Measurements from ENCODE around the gene STK32B. TPM values are rescaled to one million over a fixed set of nuclear protein-coding genes. Genes with fewer than 3 reads are reported as not detected.

Gene STK32B
- total RNA-seq, 4 donors from 2014 or later = 3.0 to 33.8 (median 4.3) TPM

DNA sequence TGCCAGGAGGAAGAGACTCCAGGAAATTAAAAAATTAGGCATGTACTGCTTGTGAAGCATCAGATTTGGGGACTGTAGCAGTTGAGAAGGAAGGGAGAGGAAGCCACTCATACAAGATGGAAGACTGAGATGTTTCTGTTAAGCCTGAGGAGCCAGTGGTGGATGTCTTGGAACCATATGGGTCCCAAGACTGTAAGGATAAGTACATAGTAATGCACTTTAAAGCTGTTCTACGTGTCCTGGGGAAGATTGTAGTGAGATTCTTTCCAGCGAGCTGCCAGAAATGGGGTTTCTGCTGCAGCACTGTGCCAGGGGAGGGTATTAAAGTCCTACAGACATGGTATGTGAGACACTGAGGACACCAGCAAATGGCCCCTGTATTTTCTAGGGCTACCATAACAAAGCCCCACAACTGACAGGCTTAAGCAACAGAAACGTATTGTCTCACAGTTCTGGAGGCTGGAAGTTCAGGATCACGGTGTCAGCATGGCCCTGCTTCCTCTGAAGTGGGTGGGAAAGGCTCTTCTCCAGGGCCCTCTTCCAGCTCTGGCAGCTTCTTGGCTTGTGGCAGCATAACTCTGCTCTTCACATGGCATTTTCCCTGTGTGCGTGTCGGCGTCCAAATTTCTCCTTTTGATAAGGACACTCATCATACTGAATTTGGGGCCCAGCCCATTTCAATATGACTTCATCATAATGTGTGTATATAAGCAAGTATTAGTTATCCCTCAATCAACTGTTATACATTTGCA, 352.6 kb downstream of the STK32B start:
- no peak for DNase-seq
- intact Hi-C loops (cut with DNase I; ENCODE audit: low total_unique reads) = no loop called here
- Histone ChIP-seq H3K9me3 (no peaks in the 10 kb centered on the region), H3K4me1 (no peaks in the 10 kb centered on the region), H3K36me3 (no peaks in the 10 kb centered on the region), H3K27me3 (no peaks in the 10 kb centered on the region), H3K27ac (no peak overlapping the region), H3K4me3 (no peak overlapping the region)
- no peak for TF ChIP-seq POLR2A (IDR thresholded peaks at IDR 0.05)
- TF ChIP-seq, protein P1, sequence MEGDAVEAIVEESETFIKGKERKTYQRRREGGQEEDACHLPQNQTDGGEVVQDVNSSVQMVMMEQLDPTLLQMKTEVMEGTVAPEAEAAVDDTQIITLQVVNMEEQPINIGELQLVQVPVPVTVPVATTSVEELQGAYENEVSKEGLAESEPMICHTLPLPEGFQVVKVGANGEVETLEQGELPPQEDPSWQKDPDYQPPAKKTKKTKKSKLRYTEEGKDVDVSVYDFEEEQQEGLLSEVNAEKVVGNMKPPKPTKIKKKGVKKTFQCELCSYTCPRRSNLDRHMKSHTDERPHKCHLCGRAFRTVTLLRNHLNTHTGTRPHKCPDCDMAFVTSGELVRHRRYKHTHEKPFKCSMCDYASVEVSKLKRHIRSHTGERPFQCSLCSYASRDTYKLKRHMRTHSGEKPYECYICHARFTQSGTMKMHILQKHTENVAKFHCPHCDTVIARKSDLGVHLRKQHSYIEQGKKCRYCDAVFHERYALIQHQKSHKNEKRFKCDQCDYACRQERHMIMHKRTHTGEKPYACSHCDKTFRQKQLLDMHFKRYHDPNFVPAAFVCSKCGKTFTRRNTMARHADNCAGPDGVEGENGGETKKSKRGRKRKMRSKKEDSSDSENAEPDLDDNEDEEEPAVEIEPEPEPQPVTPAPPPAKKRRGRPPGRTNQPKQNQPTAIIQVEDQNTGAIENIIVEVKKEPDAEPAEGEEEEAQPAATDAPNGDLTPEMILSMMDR (IDR thresholded peaks at IDR 0.05) = no peak

DNA sequence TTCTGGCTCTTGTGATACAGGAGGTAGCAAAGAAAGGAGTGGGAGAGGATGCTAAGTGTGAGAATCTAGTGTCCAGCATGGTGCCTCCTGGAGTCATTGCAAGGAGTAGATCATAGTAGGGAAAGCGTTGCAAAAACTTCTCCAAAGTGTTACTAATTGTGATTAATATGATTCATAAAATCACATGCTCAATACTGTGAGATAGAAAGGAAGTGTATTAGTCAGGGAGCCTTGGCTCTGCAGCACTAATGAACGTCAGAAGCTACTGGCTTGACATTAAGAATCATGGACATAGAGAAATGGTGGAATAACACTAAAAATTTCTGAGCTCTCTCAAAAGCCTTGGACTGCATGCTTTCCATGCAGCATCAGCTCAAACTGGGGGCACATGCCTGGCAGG, 358.0 kb downstream of the STK32B start:
- intact Hi-C loops (cut with DNase I; ENCODE audit: low total_unique reads) = no loop called here
- no peak for TF ChIP-seq POLR2A (IDR thresholded peaks at IDR 0.05)
- TF ChIP-seq, protein P1 (IDR thresholded peaks at IDR 0.05) = no peak
- no peaks in the 10 kb centered on the region for H3K36me3 ChIP-seq
- no peak overlapping the region for H3K4me3 ChIP-seq
- no peaks in the 10 kb centered on the region for H3K27me3 ChIP-seq
- no peaks in the 10 kb centered on the region for H3K4me1 ChIP-seq
- no peaks in the 10 kb centered on the region for H3K9me3 ChIP-seq
- H3K27ac ChIP-seq = no peak overlapping the region
- DNase-seq = no peak

DNA sequence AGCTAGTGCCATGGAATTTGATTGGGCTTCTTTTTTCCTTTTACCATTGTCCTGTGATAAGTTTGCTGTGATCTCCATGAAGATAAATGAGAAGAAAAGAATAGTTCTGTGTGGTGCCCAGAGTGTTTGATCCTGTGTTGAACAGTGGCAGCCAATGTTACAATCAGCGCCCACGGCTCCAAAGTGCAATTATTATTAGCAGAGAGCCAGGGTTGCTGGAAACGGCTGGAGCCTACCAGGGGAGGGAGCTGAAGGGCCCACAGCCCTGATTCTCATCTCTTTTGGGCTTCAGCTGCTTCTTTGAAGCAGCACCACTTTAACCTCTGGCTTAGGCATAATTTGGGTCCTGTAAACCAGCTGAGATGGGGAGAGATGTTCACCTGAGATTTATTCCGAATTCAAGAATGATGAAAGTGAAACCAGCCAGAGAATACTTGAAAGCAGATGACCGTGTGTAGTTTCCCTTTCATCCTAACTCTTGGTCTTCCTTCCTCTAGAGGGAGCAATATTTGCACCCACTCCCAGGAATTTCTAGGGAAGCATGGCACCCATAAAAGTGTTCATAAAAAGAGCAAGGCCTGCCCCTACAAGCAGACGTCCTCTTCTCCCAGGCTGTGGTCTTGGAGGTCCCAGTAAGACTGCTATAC, 358.8 kb downstream of the STK32B start:
- H3K4me1 ChIP-seq = no peaks in the 10 kb centered on the region
- TF ChIP-seq, protein P1 (IDR thresholded peaks at IDR 0.05) = no peak
- TF ChIP-seq POLR2A (IDR thresholded peaks at IDR 0.05) = no peak
- no peak overlapping the region for H3K27ac ChIP-seq
- H3K36me3 ChIP-seq = no peaks in the 10 kb centered on the region
- intact Hi-C loops (cut with DNase I; ENCODE audit: low total_unique reads) = no loop called here
- no peaks in the 10 kb centered on the region for H3K9me3 ChIP-seq
- H3K4me3 ChIP-seq = no peak overlapping the region
- DNase-seq = no peak
- H3K27me3 ChIP-seq = no peaks in the 10 kb centered on the region

DNA sequence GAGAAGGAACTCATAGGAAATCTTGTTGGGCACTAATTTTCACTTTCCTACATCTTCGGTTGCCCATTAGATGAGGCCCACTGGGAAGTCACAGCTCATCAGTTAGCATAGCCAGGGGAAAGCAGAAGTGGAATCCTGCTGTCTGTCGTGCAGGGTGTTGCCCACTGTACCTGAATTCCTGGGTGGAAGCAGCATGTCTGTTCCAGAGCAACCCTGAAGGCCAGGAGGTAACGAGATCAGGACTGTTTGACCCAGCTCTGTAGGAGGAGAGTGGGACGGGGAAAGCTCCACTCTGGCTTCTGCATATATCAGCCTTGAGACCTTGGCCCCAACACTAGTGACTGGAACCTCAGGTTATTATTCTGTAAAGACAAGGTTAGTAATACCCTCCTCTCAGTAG, 361.0 kb downstream of the STK32B start:
- TF ChIP-seq, protein P1 (IDR thresholded peaks at IDR 0.05) = no peak
- TF ChIP-seq POLR2A (IDR thresholded peaks at IDR 0.05) = no peak
- Histone ChIP-seq H3K9me3 (no peaks in the 10 kb centered on the region), H3K36me3 (no peaks in the 10 kb centered on the region), H3K4me3 (no peak overlapping the region), H3K4me1 (no peaks in the 10 kb centered on the region), H3K27me3 (no peaks in the 10 kb centered on the region), H3K27ac (no peak overlapping the region)
- intact Hi-C loops (cut with DNase I; ENCODE audit: low total_unique reads) = no loop called here
- no peak for DNase-seq

DNA sequence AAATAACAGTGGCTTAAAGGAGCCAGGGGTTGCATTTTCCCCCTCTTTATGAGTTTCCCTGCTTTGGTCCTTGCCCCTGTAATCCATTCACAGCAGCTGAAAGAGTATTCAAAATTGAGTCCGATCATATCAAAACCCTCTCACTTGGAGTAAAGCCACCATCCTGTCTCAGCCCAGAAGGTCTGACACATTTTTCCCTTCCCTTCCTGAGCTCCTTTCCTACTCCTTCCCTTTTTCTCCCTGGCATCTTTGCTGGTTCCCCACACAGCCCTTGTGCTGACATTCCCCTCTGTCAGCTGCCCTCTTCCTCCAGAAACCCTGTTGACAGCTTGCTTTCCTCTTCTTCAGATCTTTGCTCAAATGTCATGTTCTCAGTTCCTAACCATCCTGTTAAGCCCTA, 361.5 kb downstream of the STK32B start:
- no peaks in the 10 kb centered on the region for H3K36me3 ChIP-seq
- no peak overlapping the region for H3K4me3 ChIP-seq
- no peaks in the 10 kb centered on the region for H3K4me1 ChIP-seq
- H3K27me3 ChIP-seq = no peaks in the 10 kb centered on the region
- intact Hi-C loops (cut with DNase I; ENCODE audit: low total_unique reads) = no loop called here
- H3K9me3 ChIP-seq = no peaks in the 10 kb centered on the region
- TF ChIP-seq, protein P1 (IDR thresholded peaks at IDR 0.05) = no peak
- TF ChIP-seq POLR2A (IDR thresholded peaks at IDR 0.05) = no peak
- H3K27ac ChIP-seq = no peak overlapping the region
- no peak for DNase-seq
